K562 (cell line): ENCODE data around the gene PDE6B. TPM values are rescaled to one million over a fixed set of nuclear protein-coding genes. Genes with fewer than 3 reads are reported as not detected.

ENCODE experiments used
- BRCA1 ChIP-seq, 2 experiments: fragments of 450-650 bp in 1 of 2; sonication (generic) in 1 of 2; formaldehyde crosslinking in 1 of 2; IDR thresholded peaks; 2 replicates each; pipeline versions ENCODE4 v1.5.0 to v1.6.1; 2017 to 2020; ENCODE audit warnings: mild to moderate bottlenecking in 1 of 2, missing genetic modification reagents in 1 of 2
- HOMEZ ChIP-seq: fragments of 250-450 bp; sonication (Bioruptor Pico); IDR thresholded peaks from 2 replicates; pipeline ENCODE4 v1.4.0; 2020; ENCODE audit warnings: mild to moderate bottlenecking, moderate library complexity
- MEIS2 ChIP-seq: fragments of 450-650 bp; IDR thresholded peaks from 2 replicates; pipeline ENCODE4 v1.6.1; 2014; ENCODE audit warnings: mild to moderate bottlenecking; ENCODE audit not compliant: partially characterized antibody
- MXI1 ChIP-seq: IDR thresholded peaks from 2 replicates; pipeline ENCODE4 v1.6.1; 2011; ENCODE audit warnings: low read depth, mild to moderate bottlenecking, improper control_type of control experiment, low read length
- RNF2 ChIP-seq: sonication (generic); IDR thresholded peaks from 2 replicates; pipeline ENCODE4 v1.6.1; 2016
- ZBTB5 ChIP-seq: fragments of 450-650 bp; IDR thresholded peaks from 2 replicates; pipeline ENCODE4 v1.6.1; 2017; ENCODE audit warnings: antibody characterized with exemption
- polyA plus RNA-seq, 8 experiments: library from polyadenylated mRNA; depleted of rRNA in 4 of 8; stranded (reverse) in 5 of 8; unstranded in 3 of 8; fragments of >200 nt; fragmentation: Nextera tagmentation in 2 of 8; fragmentation: Illumina TruSeq in 1 of 8; extraction: Ambion mirVana in 2 of 8; extraction: Trizol in 1 of 8; gene quantifications; 2 replicates each; pipeline versions ENCODE4 v1.2.1 to v1.2.3, GENCODE V29; 2011 to 2014; ENCODE audit warnings: inconsistent platforms in 1 of 8, missing spikeins in 1 of 8
- total RNA-seq, 7 experiments: library from RNA; depleted of rRNA in 6 of 7; stranded (reverse); fragments of >200 nt in 6 of 7; fragmentation: Illumina TruSeq in 2 of 7; extraction: Trizol in 2 of 7; gene quantifications; 2 replicates each; pipeline versions ENCODE4 v1.2.1 to v1.2.3, GENCODE V29; 2011 to 2021; ENCODE audit warnings: low replicate concordance in 1 of 7
- TF ChIP-seq, protein P1 (sequence below): fragments of 200-400 bp; formaldehyde crosslinking; IDR thresholded peaks from 2 replicates; pipeline ENCODE4 v1.6.1; 2017; ENCODE audit warnings: mild to moderate bottlenecking, low read depth, low read length, moderate library complexity
- TF ChIP-seq, protein P2 (sequence below): fragments of 250-450 bp; sonication (Bioruptor Pico); IDR thresholded peaks from 2 replicates; pipeline ENCODE4 v1.5.0; 2021; ENCODE audit warnings: mild to moderate bottlenecking, borderline replicate concordance

The PDE6B gene
- total and polyA plus RNA-seq, 9 of the 15 experiments (the other 6 are each of a cell fraction or from before 2014, with no cell fraction given): 0.04 TPM; not detected in 8

DNA sequence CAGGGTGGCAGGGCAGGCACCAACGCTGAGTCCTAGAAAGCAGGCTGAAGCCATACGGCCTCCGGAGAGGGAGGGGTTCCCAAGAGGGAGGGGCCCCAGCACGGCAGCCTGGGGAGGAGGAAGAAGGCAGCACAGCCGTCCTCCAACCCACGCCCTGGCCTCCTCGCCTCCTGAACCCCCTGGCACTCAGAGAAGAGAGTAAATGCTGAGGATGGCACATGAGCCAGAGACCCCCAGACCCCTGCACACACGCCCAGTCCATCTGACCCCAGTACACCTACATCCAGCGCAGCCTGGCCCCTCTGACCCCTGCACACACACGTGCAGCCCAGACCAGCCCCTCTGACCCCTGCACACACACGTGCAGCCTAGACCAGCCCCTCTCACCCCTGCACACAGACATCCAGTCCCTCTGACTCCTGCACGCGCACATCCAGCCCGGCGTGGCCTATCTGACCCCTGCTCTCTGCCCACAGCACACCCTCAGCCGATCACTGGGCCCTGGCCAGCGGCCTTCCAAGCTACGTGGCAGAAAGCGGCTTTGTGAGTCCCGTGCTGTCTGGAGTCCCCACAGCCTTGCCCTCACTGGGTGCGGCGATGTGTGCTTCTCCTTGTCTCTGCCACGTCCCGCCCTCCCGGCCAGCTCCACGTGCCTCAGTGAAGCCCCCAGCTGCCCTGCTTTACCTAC lies 30.2 kb downstream of the PDE6B start (continued):
- TF ChIP-seq, protein P1, sequence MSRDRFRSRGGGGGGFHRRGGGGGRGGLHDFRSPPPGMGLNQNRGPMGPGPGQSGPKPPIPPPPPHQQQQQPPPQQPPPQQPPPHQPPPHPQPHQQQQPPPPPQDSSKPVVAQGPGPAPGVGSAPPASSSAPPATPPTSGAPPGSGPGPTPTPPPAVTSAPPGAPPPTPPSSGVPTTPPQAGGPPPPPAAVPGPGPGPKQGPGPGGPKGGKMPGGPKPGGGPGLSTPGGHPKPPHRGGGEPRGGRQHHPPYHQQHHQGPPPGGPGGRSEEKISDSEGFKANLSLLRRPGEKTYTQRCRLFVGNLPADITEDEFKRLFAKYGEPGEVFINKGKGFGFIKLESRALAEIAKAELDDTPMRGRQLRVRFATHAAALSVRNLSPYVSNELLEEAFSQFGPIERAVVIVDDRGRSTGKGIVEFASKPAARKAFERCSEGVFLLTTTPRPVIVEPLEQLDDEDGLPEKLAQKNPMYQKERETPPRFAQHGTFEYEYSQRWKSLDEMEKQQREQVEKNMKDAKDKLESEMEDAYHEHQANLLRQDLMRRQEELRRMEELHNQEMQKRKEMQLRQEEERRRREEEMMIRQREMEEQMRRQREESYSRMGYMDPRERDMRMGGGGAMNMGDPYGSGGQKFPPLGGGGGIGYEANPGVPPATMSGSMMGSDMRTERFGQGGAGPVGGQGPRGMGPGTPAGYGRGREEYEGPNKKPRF: no peak
- TF ChIP-seq RNF2: no peak
- no peak for TF ChIP-seq MEIS2
- TF ChIP-seq BRCA1 (IDR thresholded peaks at IDR 0.05): no peak
- TF ChIP-seq BRCA1 (CRISPR knock-in tag; IDR thresholded peaks at IDR 0.05): no peak
- TF ChIP-seq, protein P2, sequence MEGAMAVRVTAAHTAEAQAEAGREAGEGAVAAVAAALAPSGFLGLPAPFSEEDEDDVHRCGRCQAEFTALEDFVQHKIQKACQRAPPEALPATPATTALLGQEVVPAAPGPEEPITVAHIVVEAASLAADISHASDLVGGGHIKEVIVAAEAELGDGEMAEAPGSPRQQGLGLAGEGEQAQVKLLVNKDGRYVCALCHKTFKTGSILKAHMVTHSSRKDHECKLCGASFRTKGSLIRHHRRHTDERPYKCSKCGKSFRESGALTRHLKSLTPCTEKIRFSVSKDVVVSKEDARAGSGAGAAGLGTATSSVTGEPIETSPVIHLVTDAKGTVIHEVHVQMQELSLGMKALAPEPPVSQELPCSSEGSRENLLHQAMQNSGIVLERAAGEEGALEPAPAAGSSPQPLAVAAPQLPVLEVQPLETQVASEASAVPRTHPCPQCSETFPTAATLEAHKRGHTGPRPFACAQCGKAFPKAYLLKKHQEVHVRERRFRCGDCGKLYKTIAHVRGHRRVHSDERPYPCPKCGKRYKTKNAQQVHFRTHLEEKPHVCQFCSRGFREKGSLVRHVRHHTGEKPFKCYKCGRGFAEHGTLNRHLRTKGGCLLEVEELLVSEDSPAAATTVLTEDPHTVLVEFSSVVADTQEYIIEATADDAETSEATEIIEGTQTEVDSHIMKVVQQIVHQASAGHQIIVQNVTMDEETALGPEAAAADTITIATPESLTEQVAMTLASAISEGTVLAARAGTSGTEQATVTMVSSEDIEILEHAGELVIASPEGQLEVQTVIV (CRISPR knock-in tag): no peak
- TF ChIP-seq ZBTB5: no peak
- TF ChIP-seq MXI1: no peak
- TF ChIP-seq HOMEZ (CRISPR knock-in tag): no peak
- TF ChIP-seq, all 486 proteins: peak for 0
